K562 (cell line): ENCODE results near the gene TENT4B.

ENCODE experiments used
- CBFA2T3 ChIP-seq: fragments of 450-650 bp; IDR thresholded peaks from 2 replicates; pipeline ENCODE4 v1.6.1; 2017
- CTCF ChIP-seq, 3 experiments: IDR thresholded peaks in 2 of 3; conservative IDR thresholded peaks in 1 of 3; 2 replicates each; pipeline ENCODE4 v1.5.1; 2011 to 2012; ENCODE audit warnings: low read length in 3 of 3, mild to moderate bottlenecking in 3 of 3, control low read depth in 2 of 3, improper control_type of control experiment in 1 of 3, inconsistent platforms in 1 of 3, low read depth in 1 of 3, mixed read lengths in 1 of 3, moderate library complexity in 1 of 3; ENCODE audit not compliant: insufficient read depth in 2 of 3
- EGR1 ChIP-seq: fragments of 450-650 bp; conservative IDR thresholded peaks from 2 replicates; pipeline ENCODE4 v1.6.1; 2017; ENCODE audit warnings: mild to moderate bottlenecking
- EZH2 ChIP-seq: IDR thresholded peaks from 2 replicates; pipeline ENCODE4 v1.6.1; 2012; ENCODE audit warnings: low read depth, mild to moderate bottlenecking, inconsistent platforms, low read length, borderline replicate concordance

GRCh38 chr16:50146479-50147435, 6.3 kb upstream of the TENT4B start:
- TF ChIP-seq EGR1 (no peak), CBFA2T3 (no peak), EZH2 (no peak), CTCF (IDR thresholded peaks at IDR 0.05 in 2 of 3, conservative IDR thresholded peaks at IDR 0.05 in 1 of 3; ENCODE audit: insufficient read depth in 2 of 3, low read depth in 1 of 3, low read length in 3 of 3) (no peak)
